Measurements from ENCODE around the gene RNF34. TPM values are rescaled to one million over a fixed set of nuclear protein-coding genes. Genes with fewer than 3 reads are reported as not detected.

RNF34 gene
- total RNA-seq, 1 donor from 2014 or later = 31.1 TPM

DNA sequence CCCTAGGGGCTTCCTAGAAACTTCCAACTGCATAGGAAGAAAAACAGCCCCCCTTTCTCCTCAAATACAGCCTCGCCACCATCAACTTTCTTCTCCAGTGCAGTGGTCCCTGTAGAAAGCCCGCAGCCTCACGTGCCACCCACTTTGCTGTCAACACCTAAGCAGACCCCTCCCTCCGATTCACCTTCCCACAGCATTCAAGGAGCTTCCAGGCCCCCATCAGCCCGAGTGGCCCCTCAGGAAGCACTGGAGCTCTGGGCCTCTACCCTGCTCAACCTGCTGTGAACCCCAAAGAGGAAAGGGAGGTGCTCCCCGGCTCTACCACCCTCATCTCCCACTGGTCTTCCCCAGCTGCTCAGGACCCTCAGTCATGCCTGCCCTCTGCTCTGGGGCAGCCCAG, 55.0 kb downstream of the RNF34 start:
- DNase-seq (ENCODE audit: low spot score) = no peak
- intact Hi-C loops (cut with DNase I) = no loop called here

DNA sequence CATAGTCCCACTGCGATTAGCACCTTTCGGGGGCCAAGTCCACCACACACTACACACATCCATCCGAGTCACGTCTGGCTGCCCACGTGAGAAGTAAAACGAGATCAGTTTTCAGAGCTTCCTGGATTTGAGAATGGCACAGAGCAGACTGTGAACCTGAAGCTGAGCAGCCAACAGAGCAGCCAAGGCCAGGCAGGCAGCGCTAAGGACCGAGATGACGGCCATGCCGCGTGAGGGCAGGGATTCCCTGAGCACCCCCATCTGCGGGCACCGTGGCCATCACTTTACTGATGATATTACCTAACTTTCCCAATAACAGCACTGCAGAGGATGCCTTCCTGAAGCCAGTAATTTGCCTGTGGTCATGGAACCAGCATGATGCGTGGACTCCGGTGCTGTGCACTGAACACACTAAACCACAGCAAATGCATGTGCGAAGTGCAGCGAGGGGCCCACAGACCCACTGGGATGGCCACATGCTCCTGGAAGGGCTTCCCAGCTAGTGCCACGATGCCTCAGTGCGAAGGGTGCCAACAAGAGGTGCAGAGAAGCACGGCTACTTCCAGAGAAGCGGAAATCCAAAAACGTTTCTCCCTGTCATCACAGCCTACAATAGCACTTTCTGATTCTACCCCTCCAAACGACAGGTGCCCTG, 56.0 kb downstream of the RNF34 start:
- DNase-seq (ENCODE audit: low spot score) = no peak
- intact Hi-C loops (cut with DNase I) = no loop called here

DNA sequence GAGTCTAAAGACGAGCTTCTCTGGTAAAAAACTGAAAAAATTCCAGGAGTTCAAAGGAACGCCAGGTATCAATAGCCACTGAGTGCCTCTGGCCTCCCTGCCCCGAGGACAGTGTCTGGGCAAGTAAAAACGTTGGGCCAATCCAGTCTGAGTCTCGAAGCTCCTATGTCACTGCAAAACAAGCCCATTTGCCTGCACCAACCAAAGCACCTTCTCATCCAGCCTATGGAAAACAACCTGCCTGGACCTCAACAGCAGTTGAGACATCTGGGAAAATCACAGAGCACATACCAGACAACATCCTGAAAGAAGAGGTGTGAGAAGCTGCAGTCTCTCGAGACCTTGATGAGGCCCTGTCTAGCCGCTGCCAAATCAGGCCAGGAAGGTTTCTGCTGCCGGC, 56.6 kb downstream of the RNF34 start:
- intact Hi-C loops (cut with DNase I) = no loop called here
- no peak for DNase-seq (ENCODE audit: low spot score)

DNA sequence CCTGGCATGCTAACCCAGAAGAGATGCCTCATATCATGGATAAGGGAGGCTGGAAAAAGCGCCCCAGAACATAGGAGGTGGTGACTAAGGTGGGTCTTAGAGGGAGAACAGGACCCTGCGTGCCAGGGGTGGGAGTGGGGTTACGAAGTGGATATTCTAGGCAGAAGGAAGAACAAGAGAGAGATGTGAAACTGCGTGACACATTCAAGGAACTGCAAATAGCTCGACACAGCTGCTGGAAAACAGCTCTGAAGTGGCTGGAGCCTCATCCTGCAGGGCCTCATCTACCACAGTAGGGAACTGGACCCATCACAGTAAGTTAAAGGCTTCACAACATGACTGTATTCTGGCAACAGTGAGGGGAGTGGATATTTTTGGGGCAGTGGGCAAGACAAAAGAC, 61.1 kb downstream of the RNF34 start:
- DNase-seq (ENCODE audit: low spot score) = no peak
- intact Hi-C loops (cut with DNase I) = no loop called here

DNA sequence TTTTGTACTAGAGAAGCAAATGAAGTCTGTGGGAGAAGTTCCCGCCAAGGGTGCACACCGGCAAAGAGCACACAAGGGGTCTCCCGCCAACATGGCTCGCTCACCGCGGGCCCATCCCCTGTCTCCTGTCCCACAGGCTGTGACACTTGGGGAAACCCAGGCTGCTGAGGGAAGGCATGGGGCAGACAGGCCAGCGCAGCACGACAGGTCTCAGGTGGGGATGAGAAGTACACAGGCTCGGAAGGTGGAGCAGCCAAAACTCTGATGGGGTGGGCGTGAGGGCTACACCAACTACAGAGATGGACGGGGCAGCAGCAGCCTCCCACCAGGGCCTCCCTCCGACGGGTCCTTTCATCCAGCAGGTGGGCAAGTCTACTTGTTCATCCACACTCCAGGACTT, 64.4 kb downstream of the RNF34 start:
- intact Hi-C loops (cut with DNase I) = no loop called here
- DNase-seq (ENCODE audit: low spot score) = no peak

DNA sequence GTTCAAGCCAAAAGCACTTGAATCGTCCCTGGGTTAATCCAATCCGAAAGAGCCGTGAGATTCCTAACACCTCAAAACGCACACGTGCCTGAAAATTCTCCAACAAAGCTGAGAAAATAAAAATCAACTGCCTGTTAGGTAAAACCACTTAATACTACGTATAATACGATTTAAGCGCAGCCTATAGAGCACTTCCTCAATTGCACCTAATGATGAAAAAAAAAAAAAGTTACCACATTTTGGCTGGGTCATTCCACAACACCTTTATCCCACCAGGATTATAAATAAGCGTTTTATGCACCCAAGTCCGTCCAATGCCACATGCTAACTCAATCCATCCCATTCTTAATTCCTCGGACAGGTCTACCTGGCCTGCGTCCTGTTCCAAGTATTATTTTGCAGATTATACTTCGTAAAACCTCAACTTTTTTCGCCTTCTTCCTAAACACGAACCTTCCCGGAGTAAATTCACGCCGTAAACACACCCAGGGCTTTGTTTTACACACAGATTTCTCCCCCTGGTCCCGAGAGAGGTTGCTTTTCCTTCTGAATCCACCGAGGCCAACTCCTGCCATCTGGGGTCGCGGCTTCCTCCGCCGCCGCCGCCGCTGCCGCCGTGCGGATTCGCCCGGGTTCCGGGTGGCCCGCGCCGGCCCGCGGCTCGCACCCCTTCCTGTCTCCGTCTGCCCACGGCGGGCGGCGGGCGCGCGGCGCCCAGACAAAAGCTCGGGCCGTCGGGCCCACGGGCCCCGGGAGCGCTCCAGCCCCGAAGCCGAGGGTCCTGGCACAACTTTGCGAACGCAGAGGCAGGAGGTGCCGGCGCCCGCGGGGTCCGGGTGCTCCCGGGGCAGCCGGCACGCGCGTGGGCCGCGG, 66.2 kb downstream of the RNF34 start:
- intact Hi-C loops (cut with DNase I) = no loop called here
- DNase-seq (ENCODE audit: low spot score) = no peak

DNA sequence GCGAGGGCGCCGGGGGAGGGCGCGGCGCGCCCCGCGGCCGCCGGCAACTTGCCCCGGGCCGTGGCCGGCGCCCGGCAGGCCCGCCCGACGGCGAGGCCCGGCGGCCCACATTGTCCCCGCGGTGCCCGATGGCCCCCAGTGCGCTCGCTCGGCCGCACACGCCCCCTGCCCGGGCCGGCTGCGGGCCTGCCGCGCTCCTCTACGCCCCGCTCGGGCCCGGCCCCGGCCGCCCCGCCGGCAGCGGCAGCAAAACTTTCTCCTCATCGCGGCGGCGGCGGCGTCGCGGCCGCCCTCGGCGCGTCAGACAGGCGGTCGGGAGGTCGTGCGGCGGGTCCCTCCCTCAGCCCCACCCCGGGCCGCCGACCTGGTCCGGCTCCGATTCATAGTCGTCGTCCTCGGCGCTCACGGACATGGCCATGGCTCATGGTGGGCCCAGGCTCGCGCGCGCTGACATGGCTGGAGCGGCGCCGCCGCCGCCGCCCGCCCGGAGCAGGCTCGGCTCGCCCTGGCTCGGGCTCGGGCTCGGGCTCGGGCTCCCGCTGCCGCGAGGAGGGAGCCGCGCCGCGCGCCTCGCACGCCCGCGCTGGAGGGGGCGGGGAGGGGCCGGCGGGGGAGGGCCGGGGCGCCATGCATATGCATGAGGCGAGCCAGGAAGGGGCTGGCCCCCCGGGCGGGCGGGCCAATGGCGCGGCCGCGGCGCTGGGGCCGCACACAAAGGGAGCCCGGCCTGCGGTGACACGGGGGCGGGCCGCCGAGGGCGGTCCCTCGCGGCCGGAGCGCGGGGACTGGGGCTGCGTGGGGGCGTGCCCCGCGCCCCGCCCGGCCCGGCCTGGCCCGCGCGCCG, 67.1 kb downstream of the RNF34 start:
- DNase-seq (ENCODE audit: low spot score) = peak; percentile 94
- intact Hi-C loops (cut with DNase I) = no loop called here

DNA sequence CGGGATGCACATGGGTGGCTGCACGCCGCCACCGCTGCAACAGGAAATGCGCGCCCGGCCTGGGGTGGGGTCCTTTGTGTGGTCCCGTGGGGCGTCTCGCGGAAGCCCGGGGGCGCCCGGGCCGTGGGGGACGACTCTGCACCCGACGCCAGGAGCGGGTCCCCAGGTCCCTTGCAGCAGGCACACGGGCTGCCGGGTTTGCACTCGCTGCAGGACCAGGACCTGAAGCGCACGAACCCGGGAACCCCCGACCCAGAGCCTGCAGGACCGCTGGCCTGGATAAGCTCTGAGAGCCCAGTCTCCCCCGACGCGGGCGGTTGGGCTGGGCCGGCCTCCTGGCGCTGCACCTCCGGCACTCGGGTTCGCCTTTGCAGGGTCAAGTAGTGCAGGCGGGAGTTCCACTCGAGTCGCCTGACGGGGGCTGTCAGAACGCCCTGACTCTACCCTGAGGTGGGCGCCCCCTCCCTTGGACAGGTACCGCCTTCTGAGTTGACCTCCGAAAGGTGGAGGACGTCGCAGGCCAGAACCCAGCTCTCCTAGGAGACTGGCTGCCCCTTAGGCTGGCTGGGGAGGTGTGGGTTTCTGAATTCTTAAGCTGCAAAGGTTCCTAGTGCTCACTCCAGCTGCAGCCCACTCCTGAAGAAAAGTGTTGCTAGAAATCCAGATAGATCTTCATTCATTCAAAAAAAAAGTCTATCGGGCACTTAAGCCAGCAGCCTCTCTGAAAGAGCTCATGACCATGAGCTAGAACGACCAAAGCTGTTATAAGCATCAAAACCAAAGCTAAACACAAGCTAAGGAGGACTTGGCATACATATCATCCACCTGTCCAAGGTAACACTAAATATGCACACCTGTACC, 68.0 kb downstream of the RNF34 start:
- DNase-seq (ENCODE audit: low spot score) = no peak
- intact Hi-C loops (cut with DNase I) = no loop called here

DNA sequence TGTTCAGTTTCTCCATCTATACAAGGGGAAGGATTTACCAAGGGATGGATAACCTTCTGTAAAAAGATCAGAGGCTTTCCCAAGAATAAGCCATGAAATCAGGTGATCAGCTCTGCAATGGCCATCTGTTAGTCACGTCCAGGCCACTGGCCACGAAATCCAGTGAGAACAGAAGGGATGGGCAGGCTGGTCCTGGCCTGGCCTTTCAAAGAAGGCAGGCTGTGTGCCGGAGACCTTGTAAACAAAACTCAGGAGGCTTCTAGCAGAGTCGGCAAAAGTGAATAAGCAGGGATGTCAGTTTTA, 68.5 kb downstream of the RNF34 start:
- intact Hi-C loops (cut with DNase I) = no loop called here
- DNase-seq (ENCODE audit: low spot score) = no peak

DNA sequence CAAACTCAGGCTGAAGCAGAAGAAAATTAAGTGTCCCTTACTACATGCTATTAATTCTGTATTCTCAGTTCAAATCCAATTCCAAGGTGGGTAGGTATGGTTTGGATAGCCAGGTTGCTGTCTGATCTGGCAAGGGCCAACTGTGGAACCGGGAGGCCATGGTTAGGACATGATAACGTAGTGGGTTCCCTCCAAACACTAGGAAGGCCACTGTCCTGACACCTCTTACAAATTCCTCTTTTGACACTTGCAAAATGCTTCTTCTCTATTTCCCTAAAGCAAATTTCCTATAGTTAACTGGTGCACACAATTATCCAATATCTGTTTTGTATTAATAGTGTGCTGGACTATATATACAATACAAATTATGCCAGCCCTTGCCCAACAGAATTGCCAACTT, 70.8 kb downstream of the RNF34 start:
- intact Hi-C loops (cut with DNase I) = no loop called here
- DNase-seq (ENCODE audit: low spot score) = no peak

DNA sequence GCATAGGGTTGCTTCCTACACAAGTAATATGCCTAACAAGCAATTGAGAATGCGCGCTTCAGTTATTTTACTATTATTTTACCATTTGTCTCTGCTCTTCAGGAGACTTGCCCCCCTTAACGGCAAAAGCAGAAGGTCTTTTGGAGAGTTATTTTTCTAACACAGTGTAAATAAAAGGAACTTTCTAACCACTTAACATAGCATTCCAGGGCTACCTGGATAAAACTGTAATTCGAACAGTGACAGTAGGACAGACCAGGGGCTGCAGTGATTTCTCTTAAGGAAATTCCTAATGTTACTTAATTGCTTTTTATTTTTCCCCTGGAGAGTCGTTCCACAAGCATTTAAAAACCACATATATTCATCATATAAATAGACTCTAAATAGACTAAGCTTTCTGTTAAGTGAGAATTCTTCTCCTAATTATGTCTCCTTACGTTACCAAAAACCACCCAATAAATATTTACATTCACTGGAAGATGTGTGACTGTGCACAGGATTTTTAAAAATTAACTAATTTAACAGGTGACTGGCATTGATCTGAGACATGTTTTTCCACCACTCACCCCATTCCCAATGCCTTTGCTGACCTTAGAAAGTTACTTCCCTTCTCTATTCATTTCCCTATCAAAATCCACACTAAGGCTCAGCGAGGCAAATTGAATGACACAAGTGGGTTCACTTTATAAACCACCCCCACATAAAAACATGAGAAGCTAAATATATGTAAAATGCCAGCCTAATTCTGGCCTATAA, 72.4 kb downstream of the RNF34 start:
- DNase-seq (ENCODE audit: low spot score) = no peak
- intact Hi-C loops (cut with DNase I) = no loop called here

Small RNAs within 50 kb of the gene (microRNA-seq; reads per million reads assigned to microRNA genes)
- gene MIR7107 = not detected

Other genes with a start within 250 kb of the RNF34 start
- 6.4 TPM for gene P2RX4, start 190.0 kb upstream of the RNF34 start, total RNA-seq
- gene CAMKK2, start 103.4 kb upstream of the RNF34 start, total RNA-seq = 17.8 TPM
- 53.4 TPM for gene ANAPC5, start 47.7 kb upstream of the RNF34 start, total RNA-seq
- 10.1 TPM for gene KDM2B, start 180.9 kb downstream of the RNF34 start, total RNA-seq
- gene ORAI1, start 226.4 kb downstream of the RNF34 start, total RNA-seq = 8.0 TPM